Kasumi-1 (cell line): Measurements from ENCODE around the gene BLTP3B.

Experiments
- DNase-seq, 2 experiments: peaks; one replicate each; lab custom pipeline; 2025; lab: John Stamatoyannopoulos, UW

Gene BLTP3B

DNA sequence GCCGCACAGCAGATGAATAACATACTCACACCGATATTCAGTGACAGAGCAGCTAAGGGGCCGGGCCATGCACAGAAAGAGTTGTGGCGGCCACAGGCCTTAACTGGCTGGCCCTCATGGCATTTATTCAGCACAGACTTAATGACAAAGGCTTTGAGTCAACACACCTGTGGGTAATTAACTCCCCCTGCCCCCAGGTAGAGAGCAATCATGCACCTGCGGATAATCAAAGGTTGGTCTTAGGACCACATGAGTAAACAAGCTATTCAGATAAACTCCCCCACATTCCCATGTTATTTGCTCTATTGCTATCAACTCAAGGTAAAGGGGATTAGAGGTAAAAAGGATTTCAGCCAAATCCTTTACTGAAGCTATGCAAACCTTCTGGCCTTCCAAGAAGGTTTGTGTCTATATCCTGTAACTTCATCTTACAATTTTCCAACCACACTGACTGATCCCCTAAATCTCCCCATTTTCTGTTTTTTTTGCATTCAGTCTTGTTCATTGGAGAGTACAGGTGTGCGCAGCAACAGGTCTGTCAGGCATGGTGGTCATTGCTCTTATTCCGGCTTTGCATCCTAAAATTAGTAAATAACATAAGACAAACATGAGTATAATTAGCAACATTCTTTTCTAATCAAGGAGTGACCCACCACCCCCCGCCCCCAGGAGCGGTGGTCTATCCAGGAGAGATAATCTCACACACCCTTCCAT is 16.9 kb upstream of the BLTP3B start:
- no peak for DNase-seq

DNA sequence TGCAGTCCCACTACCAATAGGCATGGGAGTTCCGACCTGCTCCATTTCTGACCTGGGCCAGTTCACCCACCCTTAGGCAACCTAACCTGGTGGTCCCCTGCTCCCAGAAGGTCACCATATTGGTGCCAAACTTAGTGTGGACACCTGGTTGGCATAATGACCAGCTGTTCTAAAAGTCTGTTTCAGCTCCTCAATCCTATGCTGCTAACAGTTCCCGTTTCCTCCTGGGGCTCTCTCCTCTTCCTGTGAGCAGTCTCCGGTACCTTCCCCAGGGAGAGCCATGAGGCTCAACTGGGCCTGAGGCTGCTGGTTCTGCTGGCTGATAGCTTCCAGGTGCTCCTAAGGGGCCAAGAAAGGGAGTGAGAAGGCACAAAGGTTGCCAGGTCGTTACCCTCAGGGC is 15.9 kb upstream of the BLTP3B start:
- no peak for DNase-seq

DNA sequence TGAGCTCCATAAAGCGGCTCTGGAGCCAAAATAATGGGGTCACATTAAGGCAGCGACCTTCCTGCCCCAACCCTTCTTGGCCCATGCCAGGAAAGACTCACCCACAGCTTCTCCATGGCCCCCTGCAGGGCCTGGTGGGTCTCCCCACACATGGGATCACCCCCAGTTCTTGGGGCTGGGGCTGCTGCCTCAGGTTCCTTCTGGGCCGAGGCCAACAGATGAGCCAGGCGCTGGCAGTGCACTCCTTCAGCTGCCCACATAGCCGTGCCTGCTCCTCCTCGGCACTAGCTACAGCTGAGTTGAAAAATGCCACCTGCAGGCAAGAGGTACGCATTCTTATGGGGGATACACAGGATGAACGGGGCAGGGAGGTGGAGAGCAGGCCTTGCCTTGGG is 14.8 kb upstream of the BLTP3B start:
- no peak for DNase-seq

DNA sequence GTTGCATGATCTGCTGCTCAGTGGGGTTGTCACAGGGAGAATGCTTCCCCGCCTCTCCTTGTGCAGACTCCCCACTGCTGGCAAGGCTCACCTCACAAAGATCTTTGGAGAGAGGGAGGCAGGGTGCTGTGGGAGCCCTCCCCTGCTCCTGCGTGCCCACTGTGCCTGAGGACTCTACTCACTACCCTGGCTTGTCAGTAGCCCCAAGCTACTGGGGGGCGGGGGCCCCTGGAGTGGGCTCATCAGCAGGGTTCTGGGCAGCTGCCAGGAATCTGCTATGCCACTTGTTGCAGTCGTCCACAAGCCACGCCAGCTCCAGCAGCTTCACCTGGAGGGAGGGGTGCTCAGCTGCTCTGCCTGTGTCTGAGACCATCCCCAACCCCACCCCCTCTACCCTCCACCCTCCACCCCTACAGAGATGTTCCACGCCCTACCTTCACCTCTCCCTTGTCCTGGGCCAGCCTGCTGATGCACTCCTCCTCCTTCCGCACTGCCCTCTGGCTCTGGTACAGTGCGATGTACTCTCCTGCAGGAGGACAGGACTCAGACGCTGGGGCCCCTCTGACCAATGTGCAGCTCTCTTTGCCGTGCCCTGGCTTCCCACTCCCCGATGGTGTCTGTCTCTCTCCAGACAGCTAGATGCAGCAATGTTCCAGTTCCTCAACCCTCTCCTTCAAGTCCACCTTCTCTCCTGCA is 14.2 kb upstream of the BLTP3B start:
- DNase-seq = no peak

DNA sequence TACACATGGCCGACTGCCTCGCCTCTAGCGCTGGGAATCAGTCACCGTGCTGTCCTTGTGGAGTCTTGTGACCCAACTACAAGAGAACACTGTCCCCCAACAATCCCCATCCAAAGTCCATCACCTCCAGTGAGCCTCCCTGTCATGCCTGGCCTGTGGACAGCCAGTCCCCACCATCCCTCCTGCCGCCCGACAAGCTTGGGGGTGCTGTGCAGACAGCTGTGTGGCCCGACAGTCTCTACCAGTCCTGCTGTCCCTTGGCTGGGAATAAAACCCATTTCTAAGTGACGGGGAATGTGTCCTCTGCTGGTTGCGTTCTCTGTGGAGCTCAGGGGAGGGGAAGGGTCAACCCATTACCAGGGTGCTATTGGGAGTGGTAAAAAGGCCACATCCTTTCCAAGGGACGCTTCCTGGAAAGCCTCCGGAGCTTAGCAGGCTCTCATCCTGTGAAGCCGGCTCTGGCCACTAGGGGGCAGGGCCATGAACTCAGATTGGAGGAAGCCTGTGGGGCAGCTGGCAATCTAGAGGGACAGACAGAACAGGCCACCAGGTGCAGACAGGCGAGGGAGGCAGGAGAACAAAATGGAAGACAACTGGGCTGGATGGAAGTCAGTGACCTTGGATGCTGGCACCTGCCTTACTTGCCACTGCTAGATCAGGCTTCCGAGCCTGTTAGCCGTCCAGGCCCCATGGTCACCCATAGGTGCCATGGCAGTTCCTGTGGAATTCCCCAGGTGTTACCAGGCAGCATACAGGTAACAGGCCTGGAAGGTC is 12.0 kb upstream of the BLTP3B start:
- DNase-seq = peak; percentile 55 to 57

DNA sequence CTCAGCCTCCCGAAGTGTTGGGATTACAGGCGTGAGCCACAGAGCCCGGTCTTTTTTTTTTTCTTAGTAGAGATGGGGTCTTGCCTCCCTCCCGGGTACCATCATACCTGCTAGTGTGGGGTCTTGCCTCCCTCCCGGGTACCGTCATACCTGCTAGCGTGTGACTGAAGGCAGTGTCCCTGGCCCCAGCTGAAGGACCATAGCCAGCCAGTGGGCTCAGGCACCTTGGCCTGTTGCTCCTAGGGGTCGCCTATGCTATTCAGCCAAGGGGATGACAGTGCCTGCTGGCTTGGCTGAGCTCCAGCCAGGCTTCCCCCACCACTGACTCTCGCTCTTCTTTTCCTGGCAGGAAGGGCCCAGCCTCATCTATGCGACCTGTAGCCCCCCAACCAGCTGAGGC is 10.5 kb upstream of the BLTP3B start:
- DNase-seq = no peak

DNA sequence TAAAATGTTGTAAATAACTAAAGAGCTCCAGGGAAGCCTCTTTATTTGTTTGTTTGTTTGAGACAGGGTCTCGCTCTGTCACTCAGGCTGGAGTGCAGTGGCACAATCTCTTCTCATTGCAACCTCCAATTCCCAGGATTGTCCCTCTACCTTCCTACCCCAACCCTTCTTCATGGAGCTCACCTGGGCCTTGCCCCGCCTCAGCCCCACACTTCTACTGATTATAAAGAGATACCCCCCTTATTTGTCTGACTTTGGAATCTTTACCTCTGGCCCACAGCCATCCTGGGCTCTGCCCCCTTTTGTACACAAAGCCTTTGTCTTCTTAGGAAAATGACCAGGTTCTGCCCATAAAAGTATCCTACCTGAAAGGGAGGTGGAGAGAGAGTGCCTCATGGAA is 9.1 kb upstream of the BLTP3B start:
- no peak for DNase-seq

DNA sequence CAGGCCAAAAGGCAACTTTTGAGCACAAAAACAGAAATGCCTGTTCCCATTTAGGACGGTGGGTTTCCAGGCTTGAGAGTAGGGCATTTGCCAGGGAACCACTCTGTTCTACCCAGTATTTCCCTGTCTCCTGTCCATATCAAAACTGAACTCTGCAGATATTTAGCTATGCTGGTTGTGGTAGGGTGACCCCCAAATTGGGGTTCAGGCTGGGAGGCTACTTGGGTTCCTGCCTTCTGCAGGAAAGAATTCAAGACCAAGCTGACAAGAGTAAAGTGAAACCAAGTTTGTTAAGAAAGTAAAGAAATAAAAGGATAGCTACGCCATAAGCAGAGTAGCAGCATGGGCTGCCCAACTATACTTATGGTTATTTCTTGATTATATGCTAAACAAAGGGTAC is 3.6 kb upstream of the BLTP3B start:
- no peak for DNase-seq

DNA sequence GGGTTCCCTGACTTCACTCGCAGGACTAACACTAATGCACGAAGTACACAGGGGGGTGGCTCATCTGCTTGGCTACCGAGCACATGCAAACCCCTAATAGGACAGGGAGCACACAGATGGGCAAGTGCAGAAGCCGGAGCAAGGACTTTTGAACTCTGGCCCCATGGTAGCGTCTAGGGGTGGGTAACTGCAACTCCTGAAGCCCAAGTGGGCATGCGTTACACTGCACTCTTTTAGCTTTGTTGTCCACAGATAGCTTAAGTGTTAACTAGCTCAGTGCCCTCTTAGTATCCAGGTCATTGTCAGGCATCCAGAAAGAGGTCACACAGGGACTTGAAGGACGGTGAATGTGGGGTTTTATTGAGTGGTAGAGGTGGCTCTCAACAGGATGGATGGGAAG is 3.0 kb upstream of the BLTP3B start:
- DNase-seq = no peak

DNA sequence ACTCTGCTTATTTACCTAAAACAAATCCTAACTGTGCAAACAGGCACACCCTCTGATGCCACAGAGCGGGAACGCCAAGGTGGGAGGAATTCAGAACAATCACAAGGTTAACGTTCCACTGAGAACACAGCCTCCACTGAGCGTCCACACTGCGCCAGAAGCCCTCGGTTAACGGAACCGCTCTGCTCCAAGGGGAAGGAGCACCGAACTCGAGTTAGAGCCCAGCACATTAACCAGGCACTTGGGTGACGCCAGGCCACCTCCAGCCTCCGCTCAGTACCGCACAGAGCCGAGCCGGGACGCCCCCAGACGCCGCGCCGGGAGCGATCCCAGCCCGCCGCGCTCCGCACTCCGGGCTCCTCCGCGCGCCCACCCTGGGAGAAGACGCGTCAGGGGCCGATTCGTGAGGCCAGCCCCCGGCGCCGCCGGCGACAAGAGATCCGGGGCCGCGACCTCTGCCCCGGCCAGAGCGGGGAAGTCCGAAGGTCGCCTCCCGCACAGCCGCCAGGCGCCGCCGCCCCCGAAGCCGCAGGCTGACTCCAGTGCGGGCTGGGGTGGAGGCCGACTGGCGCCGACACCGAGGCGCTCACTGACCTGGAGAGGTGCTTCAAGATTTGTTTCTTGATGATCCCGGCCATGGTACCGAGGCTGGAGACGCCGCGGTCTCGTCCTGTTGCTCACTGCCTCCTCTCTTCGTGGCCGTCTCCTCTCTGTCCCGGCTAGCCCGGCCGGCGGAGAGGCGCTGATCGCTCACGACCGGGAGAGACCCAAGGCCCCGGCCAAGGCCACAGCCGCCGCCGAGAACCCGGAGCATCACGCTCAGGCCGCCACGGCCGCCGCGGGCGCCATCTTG is 450 bp downstream of the BLTP3B start:
- peak; percentile 46 to 64 for DNase-seq

DNA sequence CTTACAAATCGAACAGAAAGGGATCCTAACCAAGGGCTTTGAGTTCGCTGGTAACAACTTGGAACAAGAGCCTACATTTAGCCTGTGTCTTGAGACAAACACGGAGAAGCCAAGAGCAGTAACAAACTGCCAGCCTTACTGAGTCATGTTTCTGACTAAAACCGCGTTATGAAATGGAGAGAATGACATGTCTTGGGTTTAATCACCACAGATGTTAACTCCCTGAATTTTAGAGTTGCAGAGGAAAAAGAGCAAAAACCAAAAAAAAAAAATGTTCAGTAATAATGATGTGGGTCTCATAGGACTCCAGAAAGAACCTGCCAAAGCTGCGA is 1.0 kb downstream of the BLTP3B start:
- peak; percentile 46 to 64 for DNase-seq

DNA sequence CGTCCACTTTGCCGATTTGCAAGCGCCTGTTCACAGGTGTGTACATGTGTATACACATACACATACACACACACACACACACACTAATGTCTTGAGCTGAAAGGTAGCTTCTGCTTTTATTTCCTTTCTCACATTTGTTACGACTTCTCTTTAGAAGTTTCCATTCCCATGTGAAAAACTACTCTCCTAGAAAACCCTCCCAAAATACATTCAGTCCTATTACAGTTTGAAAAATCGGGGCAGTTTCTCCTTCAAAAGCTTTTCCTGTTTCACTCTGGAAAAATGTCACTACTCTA is 3.9 kb downstream of the BLTP3B start:
- DNase-seq = peak; percentile 29

DNA sequence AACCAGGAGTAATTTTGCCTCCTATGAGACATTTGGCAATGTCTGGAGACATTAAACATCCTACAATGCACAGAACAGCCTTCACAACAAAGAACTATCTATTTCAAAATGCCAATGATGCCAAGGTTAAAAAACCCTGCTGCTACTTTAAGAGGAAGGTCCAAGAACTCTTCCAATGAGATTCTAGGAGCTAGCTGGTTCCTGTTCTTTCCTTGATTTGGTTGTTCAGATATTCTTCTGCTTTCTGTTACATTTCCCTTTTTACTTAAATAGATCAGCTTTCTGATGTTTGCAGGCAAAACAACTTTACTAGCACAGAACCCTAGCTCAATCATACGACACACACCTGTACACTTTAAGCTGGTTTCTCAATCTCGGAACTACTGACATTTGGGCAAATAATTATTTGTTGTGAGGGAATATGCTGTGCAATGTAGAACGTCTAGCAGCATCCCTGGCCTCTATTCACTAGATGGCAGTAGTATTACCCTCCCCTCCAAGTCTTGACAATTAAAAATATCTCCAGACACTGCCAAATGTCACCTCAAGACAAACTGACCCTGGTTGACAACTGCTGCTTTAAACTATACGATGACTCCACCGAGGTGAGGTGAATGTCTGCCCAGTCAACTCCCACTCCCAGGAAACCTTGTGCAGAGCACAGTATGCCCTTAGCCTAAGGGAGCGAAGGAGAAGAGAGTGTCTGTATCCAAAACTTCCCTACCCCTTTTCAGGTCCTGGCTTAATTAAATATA is 4.4 kb downstream of the BLTP3B start:
- DNase-seq = peak; percentile 88 to 93

DNA sequence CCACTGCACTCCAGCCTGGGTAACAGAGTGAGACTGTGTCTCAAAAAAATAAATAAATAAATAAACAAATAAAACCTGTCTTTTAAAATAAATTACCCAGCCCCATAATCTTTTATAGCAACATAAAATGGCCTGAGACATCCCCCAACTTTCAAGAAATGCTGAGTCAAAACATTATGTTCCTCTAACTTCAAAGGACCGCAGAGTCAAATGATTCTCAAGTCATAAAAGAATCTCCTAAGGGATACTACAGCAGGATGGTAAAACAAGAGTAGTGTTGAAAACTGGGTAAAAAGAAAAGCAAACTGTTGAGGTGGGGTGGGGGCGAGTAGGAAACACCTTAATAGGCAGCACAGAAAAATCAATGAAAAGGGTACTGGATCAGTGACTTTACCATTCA is 9.5 kb downstream of the BLTP3B start:
- no peak for DNase-seq

DNA sequence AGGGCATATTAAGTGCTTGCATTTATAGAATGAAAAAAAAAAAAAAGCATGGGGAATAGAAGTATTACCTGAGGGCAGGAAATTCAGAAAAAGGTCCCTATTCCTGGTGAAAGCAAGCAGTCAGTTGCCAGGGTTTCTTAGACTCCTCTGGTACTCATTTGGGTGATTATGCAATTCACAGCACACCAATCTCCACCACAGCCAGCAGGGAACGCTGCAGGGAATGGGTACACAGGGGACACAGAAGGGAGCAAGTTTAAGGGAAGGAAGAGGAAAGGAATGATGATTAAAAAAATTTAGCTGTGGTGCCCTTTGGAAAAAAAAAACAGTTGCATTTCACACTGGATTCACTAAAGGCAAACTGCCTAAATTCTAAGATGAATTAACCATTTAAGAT is 14.2 kb downstream of the BLTP3B start:
- peak; percentile 62 to 84 for DNase-seq

DNA sequence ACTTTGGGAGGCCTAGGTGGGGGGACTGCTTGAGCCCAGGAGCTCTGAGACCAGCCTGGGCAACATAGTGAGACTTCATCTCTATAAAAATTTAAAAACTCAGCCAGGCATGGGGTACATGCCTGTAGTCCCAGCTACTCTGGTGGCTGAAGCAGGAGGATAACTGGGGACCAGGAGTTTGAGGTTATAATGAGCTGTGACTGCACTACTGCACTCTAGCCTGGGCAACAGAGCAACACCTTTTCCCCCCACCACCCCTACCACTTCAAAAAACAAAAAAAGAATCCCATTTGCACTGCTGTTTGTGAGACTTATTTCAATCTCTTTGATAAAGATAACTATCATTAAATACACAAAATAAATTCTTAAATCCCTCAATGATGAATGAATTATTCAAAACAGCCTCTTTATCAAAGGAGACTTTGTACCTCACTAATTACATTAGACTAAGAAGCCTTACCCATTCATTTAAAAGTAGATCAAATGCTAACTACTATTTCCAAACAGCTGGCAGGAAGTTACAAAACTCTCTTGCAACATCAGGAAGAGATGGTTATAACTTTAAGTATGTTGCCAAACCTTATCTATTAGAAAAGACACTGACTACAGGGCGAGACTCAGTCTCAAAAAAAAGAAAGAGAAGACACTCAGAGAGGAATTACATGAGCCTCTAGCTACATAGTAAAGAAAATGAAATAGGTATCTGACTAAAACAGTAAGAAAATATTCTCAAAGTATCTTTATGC is 14.7 kb downstream of the BLTP3B start:
- peak; percentile 76 to 82 for DNase-seq

DNA sequence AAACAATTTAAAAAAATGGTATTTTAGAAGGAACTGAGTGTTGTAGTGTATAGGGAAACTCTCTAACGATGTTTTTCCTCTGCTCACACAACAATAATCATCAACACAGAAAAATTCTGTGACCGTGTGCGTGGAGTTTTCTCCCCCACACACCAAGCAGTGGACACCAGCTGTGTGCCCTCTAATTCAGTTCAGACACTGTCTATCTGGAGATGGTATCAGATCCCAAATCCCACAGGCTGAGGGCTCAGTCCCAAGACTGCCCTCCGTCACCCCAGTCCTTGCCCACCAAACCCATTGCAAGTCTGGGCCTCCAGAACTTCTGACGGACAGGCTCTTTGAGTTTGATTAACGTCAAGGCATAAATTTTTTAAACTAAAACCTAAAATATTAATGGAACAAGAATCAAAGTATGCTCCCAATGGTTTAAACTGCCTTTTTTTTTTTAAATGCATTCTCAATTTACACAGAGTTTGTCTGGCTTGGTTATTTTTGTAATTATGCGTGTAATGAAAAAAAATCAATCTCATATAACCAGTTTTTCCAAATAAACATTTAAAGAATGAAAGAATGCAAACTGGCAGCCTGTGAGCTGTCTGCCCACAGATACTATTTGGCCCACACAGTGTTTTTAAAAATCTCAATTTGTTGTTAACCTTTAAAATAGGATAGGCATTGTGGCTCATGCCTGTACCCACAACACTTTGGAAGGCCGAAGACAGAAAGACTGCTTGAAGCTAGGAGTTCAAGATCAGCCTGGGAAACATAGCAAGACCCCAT is 19.2 kb downstream of the BLTP3B start:
- DNase-seq = no peak

DNA sequence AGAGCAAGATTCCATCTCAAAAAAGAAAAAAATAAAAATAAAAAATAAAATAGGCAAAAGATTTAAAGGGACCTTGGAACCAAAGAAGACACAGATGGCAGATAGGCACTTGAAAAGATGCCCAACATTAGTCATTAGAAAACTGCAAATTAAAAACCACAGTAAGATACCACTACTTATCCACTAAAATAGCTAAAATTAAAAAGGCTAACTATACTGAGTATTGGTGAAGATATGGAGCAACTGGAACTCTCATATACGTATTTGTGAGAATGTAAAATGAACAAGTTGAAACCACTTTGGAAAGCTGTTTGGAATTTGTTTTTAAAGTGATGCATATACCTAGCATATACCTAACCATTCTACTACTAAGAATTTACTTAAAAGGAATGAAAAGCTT is 22.3 kb downstream of the BLTP3B start:
- no peak for DNase-seq

DNA sequence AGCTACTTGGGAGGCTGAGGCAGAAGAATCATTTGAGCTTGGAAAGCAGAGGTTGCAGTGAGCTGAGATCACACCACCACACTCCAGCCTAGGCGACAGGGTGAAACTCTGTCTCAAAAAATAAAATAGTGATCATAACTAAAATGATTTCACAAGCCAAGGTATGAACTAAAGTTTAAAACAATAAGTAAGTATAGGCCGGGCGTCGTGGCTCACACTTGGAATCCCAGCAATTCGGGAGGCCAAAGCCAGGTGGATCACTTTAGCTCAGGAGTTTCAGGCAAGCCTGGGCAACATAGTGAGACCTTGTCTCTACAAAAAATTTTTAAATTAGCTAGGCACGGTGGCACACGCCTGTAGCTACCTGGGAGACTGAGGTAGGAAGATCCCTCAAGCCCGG is 27.4 kb downstream of the BLTP3B start:
- no peak for DNase-seq

DNA sequence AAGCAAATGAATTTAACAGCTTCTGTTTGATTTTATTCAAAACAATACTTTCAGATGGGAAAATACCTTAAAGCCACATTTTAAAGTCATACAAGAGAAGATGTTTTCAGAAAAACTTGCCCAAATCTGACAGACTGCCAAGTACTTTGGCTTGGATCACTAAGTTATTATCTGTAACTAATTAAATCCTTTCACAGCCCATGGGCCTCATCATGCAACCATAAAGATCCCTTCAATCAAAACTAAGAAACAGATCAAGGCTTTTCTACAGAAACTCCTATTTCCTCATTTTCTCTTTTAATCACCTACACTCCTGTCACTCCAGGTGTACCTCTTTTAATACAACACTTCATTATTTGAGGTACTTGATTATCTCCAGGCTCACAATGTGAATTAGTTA is 28.1 kb downstream of the BLTP3B start:
- no peak for DNase-seq
